Loucy (cell line): Measurements from ENCODE around the gene ZNF536.

ENCODE experiments used
- EZH2phosphoT487 ChIP-seq: fragments of 200-600 bp; IDR thresholded peaks from 2 replicates; pipeline ENCODE4 v1.6.1; 2018; ENCODE audit warnings: antibody characterized with exemption, mild to moderate bottlenecking, moderate library complexity, borderline replicate concordance
- TF ChIP-seq, protein P1 (sequence below): fragments of 200-600 bp; sonication (generic); conservative IDR thresholded peaks from 2 replicates; pipeline ENCODE4 v1.5.1; 2014; ENCODE audit warnings: mild to moderate bottlenecking, antibody characterized with exemption, low read length

DNA sequence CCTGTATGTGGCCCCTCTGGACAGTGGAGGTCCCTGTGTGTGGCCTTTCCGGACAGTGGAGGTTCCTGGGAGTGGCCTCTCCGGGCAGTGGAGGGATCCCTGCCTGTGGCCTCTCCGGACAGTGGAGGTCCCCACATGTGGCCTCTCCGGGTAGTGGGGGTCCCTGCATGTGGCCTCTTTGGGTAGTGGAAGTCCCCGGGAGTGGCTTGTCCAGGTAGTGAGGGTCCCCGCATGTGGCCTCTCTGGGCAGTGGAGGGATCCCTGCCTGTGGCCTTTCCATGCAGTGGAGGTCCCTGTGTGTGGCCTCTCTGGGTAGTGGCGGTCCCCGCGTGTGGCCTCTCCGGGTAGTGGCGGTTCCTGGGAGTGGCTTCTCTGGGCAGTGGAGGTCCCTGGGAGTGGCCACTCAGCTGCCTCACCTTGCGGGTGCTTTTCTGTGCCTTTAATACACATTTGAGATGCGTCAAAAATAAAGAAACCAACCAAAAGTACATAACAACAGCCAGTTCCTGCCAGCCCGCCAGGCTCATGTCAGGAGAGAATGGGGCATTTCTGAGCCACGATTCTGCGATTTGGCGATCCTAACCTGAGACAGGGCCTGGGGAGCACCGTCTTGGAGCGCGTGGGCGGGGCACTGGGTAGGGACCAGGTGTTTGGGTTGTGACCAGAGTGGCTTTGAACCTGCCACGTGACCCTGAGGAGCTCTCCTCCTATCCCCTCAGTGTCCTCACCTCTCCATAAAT lies 194.7 kb downstream of the ZNF536 start:
- TF ChIP-seq, protein P1, sequence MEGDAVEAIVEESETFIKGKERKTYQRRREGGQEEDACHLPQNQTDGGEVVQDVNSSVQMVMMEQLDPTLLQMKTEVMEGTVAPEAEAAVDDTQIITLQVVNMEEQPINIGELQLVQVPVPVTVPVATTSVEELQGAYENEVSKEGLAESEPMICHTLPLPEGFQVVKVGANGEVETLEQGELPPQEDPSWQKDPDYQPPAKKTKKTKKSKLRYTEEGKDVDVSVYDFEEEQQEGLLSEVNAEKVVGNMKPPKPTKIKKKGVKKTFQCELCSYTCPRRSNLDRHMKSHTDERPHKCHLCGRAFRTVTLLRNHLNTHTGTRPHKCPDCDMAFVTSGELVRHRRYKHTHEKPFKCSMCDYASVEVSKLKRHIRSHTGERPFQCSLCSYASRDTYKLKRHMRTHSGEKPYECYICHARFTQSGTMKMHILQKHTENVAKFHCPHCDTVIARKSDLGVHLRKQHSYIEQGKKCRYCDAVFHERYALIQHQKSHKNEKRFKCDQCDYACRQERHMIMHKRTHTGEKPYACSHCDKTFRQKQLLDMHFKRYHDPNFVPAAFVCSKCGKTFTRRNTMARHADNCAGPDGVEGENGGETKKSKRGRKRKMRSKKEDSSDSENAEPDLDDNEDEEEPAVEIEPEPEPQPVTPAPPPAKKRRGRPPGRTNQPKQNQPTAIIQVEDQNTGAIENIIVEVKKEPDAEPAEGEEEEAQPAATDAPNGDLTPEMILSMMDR, result no peak
- TF ChIP-seq EZH2phosphoT487, result no peak
